22Rv1 (cell line): ENCODE results near the gene NFATC1.

Experiments used
- CTCF ChIP-seq: fragments of 450-650 bp; IDR thresholded peaks from 2 replicates; pipeline ENCODE4 v1.5.1; 2017; ENCODE audit warnings: mild to moderate bottlenecking
- ZFX ChIP-seq: fragments of 450-650 bp; IDR thresholded peaks from 2 replicates; pipeline ENCODE4 v1.6.1; 2017; ENCODE audit warnings: antibody characterized with exemption, borderline replicate concordance

GRCh38 chr18:79389689-79390088, 6.0 kb upstream of the NFATC1 start:
- no peak for TF ChIP-seq CTCF
- no peak for TF ChIP-seq ZFX
